HG03175 (cell line): ENCODE measurements around the gene STPG4.

Experiments
- ATAC-seq: cut with Tn5 transposase; IDR thresholded peaks from one replicate; pipeline ENCODE4 v1.9.1; 2021; ENCODE audit warnings: mild to moderate bottlenecking, moderate library complexity; ENCODE audit not compliant: unreplicated experiment

STPG4 gene

GRCh38 chr2:47091118-47091517, 64.0 kb downstream of the STPG4 start:
- no peak for ATAC-seq

GRCh38 chr2:47089083-47089464, 66.0 kb downstream of the STPG4 start:
- ATAC-seq, result no peak

GRCh38 chr2:47088371-47089082, 66.6 kb downstream of the STPG4 start:
- no peak for ATAC-seq

- no peak for ATAC-seq
Observed at GRCh38 chr2:47087051-47087450, 68.1 kb downstream of the STPG4 start.

- ATAC-seq, result no peak
Observed at GRCh38 chr2:47086571-47086970, 68.5 kb downstream of the STPG4 start.

- no peak for ATAC-seq
Observed at GRCh38 chr2:47086054-47086471, 69.0 kb downstream of the STPG4 start.

- no peak for ATAC-seq
Observed at GRCh38 chr2:47083886-47084687, 71.0 kb downstream of the STPG4 start.

GRCh38 chr2:47083485-47083884, 71.6 kb downstream of the STPG4 start:
- no peak for ATAC-seq

GRCh38 chr2:47083005-47083404, 72.1 kb downstream of the STPG4 start:
- ATAC-seq, result no peak

GRCh38 chr2:47080888-47081301, 74.2 kb downstream of the STPG4 start:
- ATAC-seq, result no peak

- no peak for ATAC-seq
Observed at GRCh38 chr2:47079515-47080412, 75.3 kb downstream of the STPG4 start.

GRCh38 chr2:47078541-47079482, 76.3 kb downstream of the STPG4 start:
- no peak for ATAC-seq

GRCh38 chr2:47077442-47078117, 77.5 kb downstream of the STPG4 start:
- no peak for ATAC-seq

- ATAC-seq, result no peak
Observed at GRCh38 chr2:47076586-47077441, 78.3 kb downstream of the STPG4 start.

GRCh38 chr2:47076126-47076506, 79.0 kb downstream of the STPG4 start:
- no peak for ATAC-seq

GRCh38 chr2:47075361-47076125, 79.6 kb downstream of the STPG4 start:
- ATAC-seq, result no peak

- ATAC-seq, result no peak
Observed at GRCh38 chr2:47074691-47075090, 80.4 kb downstream of the STPG4 start.

GRCh38 chr2:47073641-47074040, 81.5 kb downstream of the STPG4 start:
- no peak for ATAC-seq
